Suppressor macrophage treated with lipopolysaccharide for 1 hour (primary cell): Measurements from ENCODE around the gene PLAAT4.
"Not testable (repeated sequence)": the region's sequence is repeated elsewhere in the genome, so short reads cannot be mapped to it uniquely, and the experiment has no call there.

ENCODE experiments used
- DNase-seq, 3 donors: peaks; one replicate each; pipeline ENCODE4 v3.0.0-alpha.2; 2020 to 2022

The PLAAT4 gene

GRCh38 chr11:63547061-63547460 is 10.5 kb downstream of the PLAAT4 start:
- DNase-seq, result no peak

DNA sequence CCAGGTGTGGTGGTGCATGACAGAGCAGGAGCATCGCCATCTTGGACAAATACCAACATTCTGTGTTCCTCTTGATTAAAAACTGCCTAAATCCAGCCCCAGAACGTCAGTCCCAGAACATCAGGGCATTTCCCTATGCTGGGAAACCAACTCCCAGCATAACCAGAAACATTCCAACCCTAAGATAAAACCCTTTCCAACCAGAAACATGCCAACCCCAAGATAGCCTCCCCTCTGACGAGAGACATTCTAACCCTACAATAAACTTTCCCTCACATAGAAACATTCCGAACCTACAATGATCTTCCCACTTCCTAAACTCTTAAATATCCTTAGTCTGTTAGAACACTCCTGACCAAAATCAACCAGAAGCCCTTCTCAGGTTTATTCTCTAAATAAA is 11.6 kb downstream of the PLAAT4 start:
- DNase-seq, result no peak

- no peak for DNase-seq
Measured at GRCh38 chr11:63549411-63549810, 12.8 kb downstream of the PLAAT4 start.

GRCh38 chr11:63550156-63550700 is 13.6 kb downstream of the PLAAT4 start:
- not testable (repeated sequence) for DNase-seq

DNA sequence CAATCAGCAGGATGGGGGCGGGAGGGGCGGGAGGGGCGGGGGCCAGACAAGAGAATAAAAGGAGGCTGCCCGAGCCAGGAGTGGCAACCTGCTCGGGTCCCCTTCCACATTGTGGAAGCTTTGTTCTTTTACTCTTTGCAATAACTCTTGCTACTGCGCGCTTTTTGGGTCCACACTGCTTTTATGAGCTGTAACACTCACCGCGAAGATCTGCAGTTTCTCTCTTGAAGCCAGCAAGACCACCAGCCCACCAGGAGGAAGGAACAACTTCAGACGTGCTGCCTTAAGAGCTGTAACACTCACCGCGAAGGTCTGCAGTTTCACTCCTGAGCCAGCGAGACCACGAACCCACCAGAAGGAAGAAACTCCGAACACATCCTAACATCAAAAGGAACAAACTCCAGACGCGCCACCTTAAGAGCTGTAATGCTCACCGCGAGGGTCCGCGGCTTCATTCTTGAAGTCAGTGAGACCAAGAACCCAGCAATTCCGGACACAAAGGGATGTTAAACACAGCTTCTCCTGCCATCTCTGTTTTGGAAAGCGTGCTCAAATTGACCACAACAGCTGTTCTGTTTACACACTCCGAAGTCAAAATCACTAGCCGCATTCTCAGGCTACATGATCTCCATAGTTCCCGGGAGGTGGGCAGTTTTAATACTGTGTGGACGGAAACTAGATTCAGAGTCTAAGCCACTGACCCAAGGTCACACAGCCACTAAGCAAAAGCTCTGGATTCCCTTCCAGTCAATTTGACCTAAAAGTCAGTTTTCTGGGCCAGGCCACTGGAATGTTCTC is 14.7 kb downstream of the PLAAT4 start:
- DNase-seq, result no peak

GRCh38 chr11:63551889-63552266 is 15.3 kb downstream of the PLAAT4 start:
- DNase-seq, result no peak

DNA sequence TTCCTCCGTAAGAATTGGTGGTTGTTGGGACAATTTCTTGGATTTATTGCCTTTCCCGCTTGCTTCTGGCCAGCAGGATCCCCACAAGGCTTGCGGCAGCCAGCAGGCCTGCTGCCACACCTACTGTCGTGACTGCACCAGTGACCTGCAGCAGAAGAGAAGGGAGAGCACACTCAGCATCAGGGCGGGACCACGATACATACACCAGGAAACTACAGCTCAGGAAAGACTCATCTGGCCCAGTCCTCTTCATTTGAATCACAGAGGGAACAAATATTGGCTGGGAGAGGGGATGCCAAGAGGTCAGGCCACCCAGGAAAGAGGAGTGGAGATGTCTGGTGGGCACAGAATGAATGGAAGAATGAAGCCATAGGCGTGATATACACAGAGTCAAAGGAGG is 16.3 kb downstream of the PLAAT4 start:
- DNase-seq, result no peak

DNA sequence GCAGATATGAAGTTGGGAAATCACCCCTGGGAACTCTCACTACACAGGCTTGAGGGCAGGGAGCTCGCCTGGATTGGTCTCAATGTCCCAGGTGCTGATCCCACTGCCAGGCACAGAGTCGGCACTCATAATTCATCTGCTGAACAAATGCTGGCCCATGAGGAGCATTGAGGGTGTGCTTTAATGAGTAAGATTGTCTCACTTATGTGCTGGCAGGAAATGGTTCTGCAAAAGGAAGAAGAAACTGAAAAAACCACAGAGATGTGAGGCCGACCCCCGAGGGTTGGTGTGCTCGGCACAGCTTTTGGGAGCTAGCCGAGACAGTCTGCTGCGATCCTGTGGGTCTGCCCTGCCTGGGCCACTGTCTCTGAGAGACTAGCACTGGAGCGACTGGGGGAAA is 17.2 kb downstream of the PLAAT4 start:
- DNase-seq, result peak in 2 of 3 donors; percentile 30 to 39

DNA sequence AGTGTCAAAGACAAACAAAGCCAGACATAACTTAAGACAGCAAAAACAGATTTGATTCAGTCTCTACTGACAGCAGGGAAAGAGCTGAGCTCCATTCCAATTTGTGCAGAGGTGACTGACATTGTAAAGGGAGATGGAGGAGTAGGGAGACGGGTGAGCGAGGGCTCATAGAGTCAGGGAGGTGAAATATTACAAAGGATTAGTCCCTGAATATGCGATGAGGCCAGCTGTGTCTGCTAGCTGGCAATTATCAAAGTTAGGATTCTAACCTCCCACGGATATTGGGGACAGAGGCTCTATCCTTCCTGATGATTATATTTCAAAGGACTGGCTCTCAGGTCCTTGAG is 18.2 kb downstream of the PLAAT4 start:
- no peak for DNase-seq

GRCh38 chr11:63556404-63557013 is 19.9 kb downstream of the PLAAT4 start:
- DNase-seq, result no peak

DNA sequence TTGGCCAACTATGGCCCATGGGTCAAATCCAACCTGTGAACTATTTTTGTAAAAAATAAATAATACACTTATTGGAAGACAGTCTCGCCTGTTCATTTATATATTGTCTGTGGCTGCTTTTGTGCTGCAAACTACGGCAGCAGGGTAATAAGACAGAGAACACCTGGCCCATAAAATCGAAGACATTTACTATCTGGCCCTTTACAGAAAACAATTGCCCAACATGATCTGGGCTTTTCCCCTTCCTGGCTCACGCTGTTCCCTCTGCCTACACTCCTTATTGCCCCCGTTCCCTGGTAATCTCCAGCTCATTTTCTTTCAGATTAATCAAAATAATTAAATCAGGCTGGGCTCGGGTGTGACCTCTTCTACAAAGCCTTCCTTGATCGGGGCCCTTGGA is 21.0 kb downstream of the PLAAT4 start:
- DNase-seq, result no peak

DNA sequence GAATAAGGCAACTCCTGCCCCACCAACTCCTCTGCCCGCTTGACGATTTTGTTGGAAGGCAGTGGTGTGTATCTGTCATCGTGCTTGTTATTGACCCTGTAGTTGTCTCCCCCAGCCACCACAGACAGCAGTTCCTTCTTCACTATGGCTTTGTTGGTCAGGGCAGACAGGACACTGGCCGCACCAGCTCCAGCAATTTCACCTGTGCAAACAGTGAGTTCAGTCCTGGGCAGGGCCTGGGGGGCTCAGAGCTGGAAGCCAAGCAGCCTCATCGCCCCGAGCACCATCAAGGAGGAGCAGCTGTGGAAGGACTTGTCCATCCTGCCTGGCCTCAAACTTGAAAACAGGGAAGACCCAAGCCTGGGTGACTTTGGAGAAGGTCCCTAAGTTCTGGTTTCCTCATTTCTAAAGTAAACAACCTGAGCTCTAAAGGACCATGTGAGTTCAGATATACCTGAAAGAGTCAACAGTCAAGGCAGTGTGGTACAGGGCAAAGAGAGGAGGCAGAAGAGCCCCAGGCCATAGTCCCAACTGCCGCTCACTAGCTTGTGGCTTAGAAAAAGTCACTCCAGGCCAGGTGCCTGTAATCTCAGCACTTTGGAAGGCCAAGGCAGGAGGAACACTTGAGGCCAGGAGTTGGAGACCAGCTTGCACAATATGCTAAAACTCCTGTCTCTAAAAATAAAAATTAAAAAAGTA is 22.0 kb downstream of the PLAAT4 start:
- no peak for DNase-seq

- no peak for DNase-seq
Measured at GRCh38 chr11:63560506-63561180, 24.0 kb downstream of the PLAAT4 start.

DNA sequence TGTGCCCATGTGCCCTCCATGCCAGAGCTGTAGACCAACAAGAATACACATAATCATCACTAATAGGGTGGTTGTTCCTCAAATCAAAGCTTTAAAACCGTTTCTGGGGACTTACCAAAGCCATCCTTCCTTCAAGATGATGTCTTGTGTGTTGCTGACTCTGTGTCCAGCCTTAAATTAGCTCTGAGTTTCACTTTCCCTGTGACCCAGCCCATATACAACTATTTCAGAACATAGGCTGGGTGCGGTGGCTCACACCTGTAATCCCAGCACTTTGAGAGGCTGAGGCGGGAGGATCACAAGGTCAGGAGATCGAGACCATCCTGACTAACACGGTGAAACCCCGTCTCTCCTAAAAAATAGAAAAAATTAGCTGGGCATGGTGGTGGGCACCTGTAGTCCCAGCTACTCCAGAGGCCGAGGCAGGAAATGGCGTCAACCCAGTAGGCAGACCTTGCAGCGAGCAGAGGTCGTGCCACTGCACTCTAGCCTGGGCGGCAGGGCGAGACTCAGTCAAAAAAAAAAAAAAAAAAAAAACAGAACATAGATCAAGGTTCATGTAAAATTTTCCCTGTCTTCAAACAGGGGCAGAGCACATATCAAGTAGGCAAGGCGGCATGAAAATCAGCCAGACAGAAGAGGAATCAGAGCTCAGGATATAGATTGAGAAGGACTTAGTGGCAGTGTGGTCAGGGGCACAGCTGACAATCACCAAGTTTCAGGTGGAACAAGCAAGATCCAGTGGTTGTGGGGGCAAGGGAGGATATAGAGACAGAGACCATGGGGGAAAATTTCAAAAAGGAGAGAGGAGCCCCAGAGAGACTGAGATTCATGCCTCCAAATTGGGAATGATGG is 26.8 kb downstream of the PLAAT4 start, which contains the start of gene PLAAT2:
Gene PLAAT2, minus strand, starts transcription at position 179 of the 855 bp plus-strand sequence. Its CDS starts 55 bp downstream, at position 124.
- DNase-seq, result peak in 1 of 3 donors; percentile 30

DNA sequence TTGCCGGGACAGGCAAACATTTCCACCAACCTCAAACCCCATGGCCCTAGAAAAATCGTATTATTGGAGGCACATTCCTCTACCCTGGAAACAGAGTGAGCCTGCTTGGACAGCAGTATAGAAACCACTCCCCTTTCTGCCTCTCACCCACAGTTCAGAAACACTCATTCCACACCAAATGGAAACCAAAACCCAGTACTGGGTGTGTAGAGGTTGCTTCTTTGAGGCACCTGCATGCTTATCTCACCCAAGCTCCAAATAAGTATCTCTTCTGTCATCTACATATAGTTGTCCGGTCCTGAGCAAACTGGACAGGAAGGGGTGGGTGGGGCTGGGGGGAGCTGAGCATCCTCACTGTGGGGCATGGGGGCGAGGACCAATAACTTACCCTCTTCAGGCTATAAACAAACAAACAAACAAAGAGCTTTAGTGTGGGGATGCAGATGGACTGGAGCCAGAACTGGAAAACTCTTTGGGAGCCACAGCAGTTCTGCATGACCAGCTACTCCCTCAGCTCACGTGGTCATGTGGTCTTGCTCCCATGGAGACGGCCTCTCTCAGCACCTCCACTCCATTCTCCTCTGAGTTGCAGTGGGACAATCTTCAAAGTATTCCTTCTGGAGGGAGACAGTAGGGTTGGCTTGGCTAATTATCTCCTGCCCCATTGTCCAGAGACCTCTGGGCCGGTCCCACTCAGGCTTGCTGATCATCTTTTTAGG is 27.6 kb downstream of the PLAAT4 start:
- DNase-seq, result no peak

DNA sequence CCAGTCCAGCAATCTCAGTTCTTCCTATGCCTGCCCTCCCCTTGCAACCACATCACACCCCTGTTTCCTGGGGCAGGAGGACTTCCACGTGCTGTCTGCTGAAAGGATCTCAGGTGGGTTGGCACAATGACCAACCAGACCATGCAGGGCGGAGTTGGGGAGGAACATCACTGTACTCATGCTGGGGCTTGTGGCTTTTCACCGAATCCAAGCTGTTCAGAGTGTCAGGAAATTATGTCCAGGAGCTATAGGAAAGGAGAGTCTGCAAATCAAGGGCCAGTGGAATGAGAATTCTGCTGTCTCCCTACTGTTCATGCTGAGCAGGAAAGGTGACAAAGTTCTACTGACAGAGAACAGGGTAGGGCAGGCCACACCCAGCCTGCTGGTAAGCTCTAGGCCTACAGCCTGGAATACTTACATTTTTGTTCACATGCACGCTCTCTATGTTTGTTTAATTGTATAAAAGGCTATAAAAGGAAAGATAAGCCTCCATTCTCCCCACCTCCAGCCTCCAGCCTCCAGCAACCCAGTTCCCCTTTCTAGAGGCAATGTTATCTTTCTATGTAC is 28.3 kb downstream of the PLAAT4 start:
- no peak for DNase-seq

- DNase-seq, result peak; percentile 76 to 88 (median 87)
Measured at GRCh38 chr11:63567044-63567840, 30.6 kb downstream of the PLAAT4 start.

DNA sequence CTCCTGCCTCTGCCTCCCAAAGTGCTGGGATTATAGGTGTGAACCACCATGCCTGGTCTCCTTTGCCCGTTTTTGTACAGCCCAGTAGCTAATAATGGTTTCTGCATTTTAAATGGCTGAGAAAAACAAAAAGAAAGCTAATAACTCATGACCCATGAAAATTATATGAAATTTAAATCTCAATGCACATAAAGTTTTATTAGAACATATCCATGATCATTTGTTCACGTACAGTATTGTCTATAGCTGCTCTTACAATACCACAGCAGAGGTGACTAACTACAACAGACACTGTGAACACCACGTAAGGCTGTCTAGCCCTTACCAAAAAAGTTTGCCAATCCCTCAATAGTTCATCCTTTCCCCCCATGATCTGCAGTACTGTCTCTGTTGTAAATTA is 33.0 kb downstream of the PLAAT4 start:
- DNase-seq, result no peak

DNA sequence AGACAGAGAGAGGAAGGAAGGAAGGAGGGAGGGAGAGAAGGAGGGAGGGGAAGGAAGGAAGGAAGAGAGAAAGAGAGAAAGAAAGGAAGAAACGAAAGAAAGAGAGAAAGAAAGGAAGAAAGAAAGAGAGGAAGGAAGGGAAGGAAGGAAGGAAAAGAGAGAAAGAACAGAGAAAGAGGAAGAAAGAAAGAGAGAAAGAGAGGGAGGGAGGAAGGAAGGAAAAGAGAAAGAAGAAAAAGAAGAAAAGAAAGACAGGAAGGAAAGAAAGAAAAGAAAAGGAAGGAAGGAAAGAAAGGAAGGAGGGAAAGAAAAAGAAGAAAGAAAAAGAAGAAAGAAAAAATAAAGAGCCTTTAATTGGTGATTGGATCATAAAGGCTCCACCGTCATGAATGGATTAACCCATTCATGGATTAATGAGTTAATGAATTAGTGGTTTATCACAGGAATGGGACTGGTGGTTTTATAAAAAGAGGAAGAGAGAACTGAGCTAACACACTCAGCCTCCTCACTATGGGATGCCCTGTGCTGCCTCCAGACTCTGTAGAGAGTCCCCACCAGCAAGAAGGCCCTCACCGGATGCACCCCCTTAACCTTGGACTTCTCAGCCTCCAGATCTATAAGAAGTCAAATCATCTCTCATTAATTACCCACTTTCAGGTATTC is 35.5 kb downstream of the PLAAT4 start:
- no peak for DNase-seq
